ENCODE results near the gene RNF225. TPM values are rescaled to one million over a fixed set of nuclear protein-coding genes. Genes with fewer than 3 reads are reported as not detected.

The RNF225 gene
- total RNA-seq, 2 experiments from 2014 or later, result 0.25 to 0.56 TPM

- no peaks in the 10 kb centered on the region for H3K9me3 Mint-ChIP-seq (ENCODE audit: low read depth)
- no peak overlapping the region for H3K4me3 Mint-ChIP-seq
- peaks cover 16% of the 10 kb centered on the region for H3K4me1 Mint-ChIP-seq
- DNase-seq (no peak), ATAC-seq (no peak)
- intact Hi-C loops (cut with DNase I, micrococcal nuclease), result no loop called here
- ChIA-PET POLR2A (interaction anchor here (1.1 kb wide), 1 partner anchor 9 kb away, joined by 4 read pairs; the partner anchor contains the start of gene ZNF497), CTCF (interaction anchor here (1.0 kb wide), 1 partner anchor 10 kb away, joined by 3 read pairs; no protein-coding TSS in a partner anchor)
- no peak overlapping the region for H3K27ac Mint-ChIP-seq
- H3K27me3 Mint-ChIP-seq, result peaks cover 4% of the 10 kb centered on the region
- peaks cover 5% of the 10 kb centered on the region for H3K36me3 Mint-ChIP-seq (ENCODE audit: low read depth)
Measured at GRCh38 chr19:58353717-58354477, 41.6 kb upstream of the RNF225 start.

- no peaks in the 10 kb centered on the region for H3K9me3 Mint-ChIP-seq (ENCODE audit: low read depth)
- DNase-seq, result no peak
- ChIA-PET POLR2A (interaction anchor here (1.1 kb wide), 1 partner anchor 8 kb away, joined by 4 read pairs; the partner anchor contains the start of gene ZNF497), CTCF (interaction anchor here (1.0 kb wide), 1 partner anchor 9 kb away, joined by 3 read pairs; no protein-coding TSS in a partner anchor)
- H3K4me1 Mint-ChIP-seq, result peaks cover 11% of the 10 kb centered on the region
- ATAC-seq, result no peak
- no peak overlapping the region for H3K4me3 Mint-ChIP-seq
- H3K27ac Mint-ChIP-seq, result no peak overlapping the region
- peaks cover 2% of the 10 kb centered on the region for H3K27me3 Mint-ChIP-seq
- peaks cover 4% of the 10 kb centered on the region for H3K36me3 Mint-ChIP-seq (ENCODE audit: low read depth)
- intact Hi-C loops (cut with DNase I, micrococcal nuclease), result no loop called here
Measured at GRCh38 chr19:58354478-58355030, 40.9 kb upstream of the RNF225 start.

- CTCF ChIA-PET, result no interaction called here
- ATAC-seq, result no peak
- DNase-seq, result no peak
- Mint-ChIP-seq H3K27ac (no peak overlapping the region), H3K36me3 (ENCODE audit: low read depth) (peaks cover 2% of the 10 kb centered on the region), H3K4me1 (peaks cover 9% of the 10 kb centered on the region), H3K9me3 (ENCODE audit: low read depth) (no peaks in the 10 kb centered on the region), H3K4me3 (no peak overlapping the region), H3K27me3 (no peaks in the 10 kb centered on the region)
- intact Hi-C loops (cut with DNase I, micrococcal nuclease), result no loop called here
- POLR2A ChIA-PET, result no interaction called here
Measured at GRCh38 chr19:58355215-58355796, 40.1 kb upstream of the RNF225 start.

- intact Hi-C loops (cut with DNase I, micrococcal nuclease), result no loop called here
- peak; percentile 59 for DNase-seq
- Mint-ChIP-seq H3K36me3 (ENCODE audit: low read depth) (peaks cover 2% of the 10 kb centered on the region), H3K9me3 (ENCODE audit: low read depth) (no peaks in the 10 kb centered on the region), H3K4me3 (no peak overlapping the region), H3K27me3 (no peaks in the 10 kb centered on the region), H3K27ac (no peak overlapping the region), H3K4me1 (peaks cover 9% of the 10 kb centered on the region)
- ATAC-seq, result peak; percentile 59
- ChIA-PET POLR2A (interaction anchor here (0.6 kb wide), 1 partner anchor 137 kb away, joined by 3 read pairs; no protein-coding TSS in a partner anchor), CTCF (no interaction called here)
Measured at GRCh38 chr19:58355908-58356765, 39.3 kb upstream of the RNF225 start.

GRCh38 chr19:58356766-58357480, 38.5 kb upstream of the RNF225 start:
- Mint-ChIP-seq H3K4me1 (peaks cover 12% of the 10 kb centered on the region), H3K4me3 (no peak overlapping the region), H3K27me3 (no peaks in the 10 kb centered on the region), H3K9me3 (ENCODE audit: low read depth) (no peaks in the 10 kb centered on the region), H3K27ac (no peak overlapping the region), H3K36me3 (ENCODE audit: low read depth) (peaks cover 4% of the 10 kb centered on the region)
- ChIA-PET POLR2A (no interaction called here), CTCF (no interaction called here)
- DNase-seq, result no peak
- ATAC-seq, result no peak
- intact Hi-C loops (cut with DNase I, micrococcal nuclease), result no loop called here

GRCh38 chr19:58357481-58358145, 37.8 kb upstream of the RNF225 start:
- no peak for ATAC-seq
- Mint-ChIP-seq H3K36me3 (ENCODE audit: low read depth) (peaks cover 3% of the 10 kb centered on the region), H3K27ac (no peak overlapping the region), H3K9me3 (ENCODE audit: low read depth) (no peaks in the 10 kb centered on the region), H3K27me3 (no peaks in the 10 kb centered on the region), H3K4me1 (peaks cover 13% of the 10 kb centered on the region), H3K4me3 (no peak overlapping the region)
- ChIA-PET CTCF (no interaction called here), POLR2A (no interaction called here)
- intact Hi-C loops (cut with DNase I, micrococcal nuclease), result no loop called here
- no peak for DNase-seq

GRCh38 chr19:58361900-58362271, 33.6 kb upstream of the RNF225 start:
- POLR2A ChIA-PET, result interaction anchor here (1.3 kb wide), 1 partner anchor 24 kb away, joined by 3 read pairs; no protein-coding TSS in a partner anchor
- peak overlapping the region; percentile 93 for H3K27ac Mint-ChIP-seq
- peak overlapping the region; percentile 86 for H3K4me3 Mint-ChIP-seq
- DNase-seq, result peak; percentile 70
- peak; percentile 17 for ATAC-seq
- H3K27me3 Mint-ChIP-seq, result no peaks in the 10 kb centered on the region
- no peaks in the 10 kb centered on the region for H3K9me3 Mint-ChIP-seq (ENCODE audit: low read depth)
- peaks cover 9% of the 10 kb centered on the region for H3K4me1 Mint-ChIP-seq
- CTCF ChIA-PET, result interaction anchor here (1.2 to 2.1 kb wide), 2 partner anchors 14 to 47 kb away, joined by 4 to 15 read pairs; partner anchors contain the start of gene ZNF584
- intact Hi-C loops (cut with DNase I, micrococcal nuclease), result loop anchor here (1.0 to 2.0 kb wide), 16 partner anchors 15 to 157 kb away; partner anchors contain the start of genes ERVK3-1 (in 1 of the 2), ZBTB45 (in 1 of the 2), ZNF132 (in 1 of the 2) and ZNF324B (in 1 of the 2)
- H3K36me3 Mint-ChIP-seq (ENCODE audit: low read depth), result peaks cover 3% of the 10 kb centered on the region

GRCh38 chr19:58362272-58362994, 33.0 kb upstream of the RNF225 start, which contains the start of gene ZNF497:
TSS of gene ZNF497 (minus strand) at chr19:58362751. CDS start at chr19:58357635, 5,116 bp downstream.
- ATAC-seq (peak; percentile 94), DNase-seq (peak; percentile 99)
- Mint-ChIP-seq H3K27me3 (no peaks in the 10 kb centered on the region), H3K36me3 (ENCODE audit: low read depth) (peaks cover 3% of the 10 kb centered on the region), H3K4me3 (peak within 1 kb of the TSS; percentile 86), H3K4me1 (peaks cover 7% of the 10 kb centered on the region), H3K9me3 (ENCODE audit: low read depth) (no peaks in the 10 kb centered on the region), H3K27ac (peak within 1 kb of the TSS; percentile 93)
- intact Hi-C loops (cut with DNase I, micrococcal nuclease), result loop anchor here (1.0 to 2.0 kb wide), 16 partner anchors 15 to 157 kb away; partner anchors contain the start of genes ERVK3-1 (in 1 of the 2), ZBTB45 (in 1 of the 2), ZNF132 (in 1 of the 2) and ZNF324B (in 1 of the 2)
- CTCF ChIA-PET, result interaction anchor here (0.6 to 2.1 kb wide), 6 partner anchors 15 to 181 kb away, joined by 3 to 15 read pairs (median 4); partner anchors contain the start of genes TRIM28 and ZNF584
- POLR2A ChIA-PET, result interaction anchor here (0.6 to 1.3 kb wide), 6 partner anchors 8 to 181 kb away, joined by 3 to 6 read pairs (median 3); partner anchors contain the start of gene TRIM28

GRCh38 chr19:58364146-58364545, 31.3 kb upstream of the RNF225 start:
- H3K4me1 Mint-ChIP-seq, result peaks cover 7% of the 10 kb centered on the region
- POLR2A ChIA-PET, result interaction anchor here (0.5 kb wide), 1 partner anchor 19 kb away, joined by 3 read pairs; no protein-coding TSS in a partner anchor
- intact Hi-C loops (cut with DNase I, micrococcal nuclease), result no loop called here

More at GRCh38 chr19:58364146-58364545, 31.3 kb upstream of the RNF225 start:
- ATAC-seq, result no peak
- DNase-seq, result no peak
- H3K4me3 Mint-ChIP-seq, result no peak overlapping the region
- CTCF ChIA-PET, result interaction anchor here (0.6 to 1.1 kb wide), 2 partner anchors 10 to 145 kb away, joined by 3 read pairs; no protein-coding TSS in a partner anchor
- H3K27me3 Mint-ChIP-seq, result no peaks in the 10 kb centered on the region
- no peak overlapping the region for H3K27ac Mint-ChIP-seq
- peaks cover 3% of the 10 kb centered on the region for H3K36me3 Mint-ChIP-seq (ENCODE audit: low read depth)
- no peaks in the 10 kb centered on the region for H3K9me3 Mint-ChIP-seq (ENCODE audit: low read depth)

Data from activated CD4-positive, alpha-beta T cell treated with anti-CD3 and anti-CD28 coated beads for 36 hours (primary cell).